ENCODE data around the gene COL18A1. TPM values are rescaled to one million over a fixed set of nuclear protein-coding genes. Genes with fewer than 3 reads are reported as not detected.

The COL18A1 gene
- total and polyA plus RNA-seq, 9 of the 15 experiments (the other 6 are each of a cell fraction or from before 2014, with no cell fraction given), result 0.14 to 16.4 (median 2.0) TPM

- Histone ChIP-seq H3K9me3 (replicated peaks; ENCODE audit: control insufficient read depth, insufficient read depth, low read depth, low read length) (no peaks in the 10 kb centered on the region), H3K27me3 (ENCODE audit: control insufficient read depth in 2 of 2, insufficient read depth in 2 of 2, low read length in 2 of 2) (no peaks in the 10 kb centered on the region), H4K20me1 (replicated peaks; ENCODE audit: control insufficient read depth, insufficient read depth, low read length) (peaks cover 12% of the 10 kb centered on the region), H3K9ac (ENCODE audit: insufficient read depth in 1 of 2, low read depth in 2 of 2, low read length in 2 of 2) (peak overlapping the region in 1 of 2 experiments; percentile 50; a peak in 1 of 4 replicates), H3K79me2 (ENCODE audit: control insufficient read depth, insufficient read depth, low read length) (no peaks in the 10 kb centered on the region), H2AFZ (ENCODE audit: low read depth, low read length) (no peak overlapping the region), H3K9me1 (ENCODE audit: control insufficient read depth, insufficient read depth, low read length) (no peaks in the 10 kb centered on the region), H3K27ac (ENCODE audit: extremely low read depth, low read depth, low read length) (no peak overlapping the region), H3K4me1 (replicated peaks in 1 of 2; ENCODE audit: control insufficient read depth in 2 of 2, insufficient read depth in 2 of 2, low read length in 2 of 2) (peaks cover 6 to 66% of the 10 kb centered on the region in 2 experiments; a peak in 4 of 5 replicates), H3K4me2 (ENCODE audit: insufficient read depth, low read length) (no peak overlapping the region), H3K36me3 (ENCODE audit: control insufficient read depth, insufficient read depth, low read length) (peaks cover 63% of the 10 kb centered on the region; the same call in 2 of the 3 replicates), H3K4me3 (no peak overlapping the region)
- WGBS (ENCODE audit: insufficient coverage, low coverage, missing lambda C conversion rate), result 89% methylated on average over 8 of the region's 8 CpGs
- TF ChIP-seq DNMT1 (IDR thresholded peaks at IDR 0.05), result no peak
- no peak for TF ChIP-seq ZNF232 (CRISPR knock-in tag; IDR thresholded peaks at IDR 0.05)
- no peak for TF ChIP-seq RUNX1 (IDR thresholded peaks at IDR 0.05; ENCODE audit: low read depth)
- TF ChIP-seq GATAD2B (IDR thresholded peaks at IDR 0.05; ENCODE audit: borderline replicate concordance), result no peak
- TF ChIP-seq POLR2AphosphoS2 (IDR thresholded peaks at IDR 0.05; ENCODE audit: low read length), result 0 out of 2 replicates have a peak, but pooled peaks have one; percentile 44
- TF ChIP-seq POLR2A (conservative IDR thresholded peaks at IDR 0.05), result peak; percentile 18; the same call in 1 of the 2 replicates
- no peak for TF ChIP-seq ATF4 (CRISPR knock-in tag; IDR thresholded peaks at IDR 0.05)
- TF ChIP-seq GTF2B (IDR thresholded peaks at IDR 0.05; ENCODE audit: extremely low read depth, insufficient read length), result no peak
- TF ChIP-seq FOXP4 (CRISPR knock-in tag; IDR thresholded peaks at IDR 0.05; ENCODE audit: borderline replicate concordance), result no peak
- no peak for TF ChIP-seq MEIS2 (IDR thresholded peaks at IDR 0.05; ENCODE audit: partially characterized antibody)
- peak; percentile 1; the same call in 1 of the 2 replicates for TF ChIP-seq POLR2G (IDR thresholded peaks at IDR 0.05; ENCODE audit: low read depth, low read length)
- TF ChIP-seq PATZ1 (CRISPR knock-in tag; IDR thresholded peaks at IDR 0.05; ENCODE audit: borderline replicate concordance), result no peak
- no TSS peak for BruUV-seq (replicated peaks)
- in situ Hi-C loops (cut with MboI), result no loop called here
- POLR2A ChIA-PET, result interaction anchor here (0.5 to 1.1 kb wide), 4 partner anchors 13 to 50 kb away, joined by 3 read pairs; no protein-coding TSS in a partner anchor
- FAIRE-seq (no peak), ATAC-seq (no peak), DNase-seq (ENCODE audit: extremely low read depth in 1 of 4, low spot score in 3 of 4) (no peak)
- CTCF ChIA-PET (ENCODE audit: low intra/inter-chr PET ratio), result no interaction called here
- intact Hi-C loops (cut with micrococcal nuclease), result no loop called here
Observed at GRCh38 chr21:45512626-45513002, 107.6 kb downstream of the COL18A1 start.
